SK-N-SH (cell line): ENCODE measurements around the gene CCSER1. TPM values are rescaled to one million over a fixed set of nuclear protein-coding genes. Genes with fewer than 3 reads are reported as not detected.

Experiments
- CTCF ChIA-PET: fragments of 300-600, 350-600 bp; formaldehyde crosslinking; extraction: SDS; loops from one replicate; lab custom pipeline; 2021; lab: Yijun Ruan, JAX
- POLR2A ChIA-PET: fragments of 350-600 bp; sonication (Branson Sonifier 250); formaldehyde crosslinking; extraction: SDS; loops from one replicate; lab custom pipeline; 2020; ENCODE audit warnings: antibody characterized with exemption, inconsistent platforms; lab: Yijun Ruan, JAX
- DNase-seq: peaks from one replicate; pipeline ENCODE4 v3.0.0; 2012
- H2AFZ ChIP-seq: fragments of 200-600 bp; sonication (generic); 2 replicates; pipeline ENCODE4 v1.8.1; 2016; ENCODE audit warnings: antibody characterized with exemption, mild to moderate bottlenecking, low read depth
- H3F3A ChIP-seq: fragments of 200-600 bp; sonication (generic); replicated peaks from 2 replicates; pipeline ENCODE3; 2016; ENCODE audit warnings: antibody characterized with exemption, mild to moderate bottlenecking; ENCODE audit not compliant: insufficient read depth
- H3K27ac ChIP-seq, 2 experiments: fragments of 200-500 bp in 1 of 2; fragments of 200-600 bp in 1 of 2; sonication (Bioruptor generic) in 1 of 2; sonication (generic), shearing (Covaris generic) in 1 of 2; 2 replicates each; pipeline versions ENCODE4 v1.5.1 to v1.6.1; 2014 to 2016; ENCODE audit warnings: low read depth in 2 of 2, inconsistent platforms in 1 of 2, low read length in 1 of 2, mild to moderate bottlenecking in 1 of 2, mixed read lengths in 1 of 2
- H3K27me3 ChIP-seq: fragments of 200-600 bp; sonication (generic), shearing (Covaris generic); 2 replicates; pipeline ENCODE4 v1.6.1; 2016; ENCODE audit warnings: mixed run types; ENCODE audit not compliant: insufficient read depth
- H3K36me3 ChIP-seq, 2 experiments: fragments of 200-500 bp in 1 of 2; fragments of 200-600 bp in 1 of 2; sonication (Bioruptor generic) in 1 of 2; sonication (generic) in 1 of 2; replicated peaks in 1 of 2; 2 replicates each; pipeline versions ENCODE3 to v1.5.1; 2014 to 2016; ENCODE audit warnings: low read length in 1 of 2, mild to moderate bottlenecking in 1 of 2; ENCODE audit not compliant: insufficient read depth in 2 of 2, control insufficient read depth in 1 of 2
- H3K4me1 ChIP-seq, 2 experiments: fragments of 200-500 bp in 1 of 2; fragments of 200-600 bp in 1 of 2; sonication (Bioruptor generic) in 1 of 2; sonication (generic), shearing (Covaris generic) in 1 of 2; 2 replicates each; pipeline versions ENCODE4 v1.5.1 to v1.6.1; 2014 to 2016; ENCODE audit warnings: low read depth in 1 of 2, low read length in 1 of 2, mixed run types in 1 of 2; ENCODE audit not compliant: insufficient read depth in 2 of 2, control insufficient read depth in 1 of 2
- H3K4me2 ChIP-seq: fragments of 200-600 bp; sonication (generic), shearing (Covaris generic); 2 replicates; pipeline ENCODE4 v1.6.1; 2017; ENCODE audit warnings: mixed run types
- H3K4me3 ChIP-seq, 2 experiments: fragments of 200-500 bp in 1 of 2; fragments of 200-600 bp in 1 of 2; sonication (Bioruptor generic) in 1 of 2; sonication (generic), shearing (Covaris generic) in 1 of 2; 2 replicates each; pipeline versions ENCODE4 v1.5.1 to v1.8.1; 2014 to 2016; ENCODE audit warnings: low read depth in 2 of 2, inconsistent platforms in 1 of 2, low read length in 1 of 2, mild to moderate bottlenecking in 1 of 2, mixed read lengths in 1 of 2, moderate library complexity in 1 of 2
- H3K79me2 ChIP-seq: fragments of 200-600 bp; sonication (generic); 2 replicates; pipeline ENCODE4 v1.8.1; 2017; ENCODE audit warnings: mild to moderate bottlenecking; ENCODE audit not compliant: insufficient read depth
- H3K9ac ChIP-seq: fragments of 200-600 bp; sonication (generic); 2 replicates; pipeline ENCODE4 v1.6.1; 2017; ENCODE audit warnings: mixed run types
- H3K9me2 ChIP-seq: fragments of 200-600 bp; sonication (generic); 2 replicates; pipeline ENCODE4 v1.6.1; 2017; ENCODE audit warnings: mixed run types
- H3K9me3 ChIP-seq: fragments of 200-600 bp; sonication (generic); 2 replicates; pipeline ENCODE4 v1.6.1; 2017; ENCODE audit warnings: mixed run types, mild to moderate bottlenecking, moderate library complexity
- H4K20me1 ChIP-seq: fragments of 200-600 bp; sonication (generic); 2 replicates; pipeline ENCODE4 v1.6.1; 2017; ENCODE audit warnings: mild to moderate bottlenecking, mixed run types; ENCODE audit not compliant: insufficient read depth
- CHD2 ChIP-seq: fragments of 150-350 bp; IDR thresholded peaks from 2 replicates; pipeline ENCODE4 v1.6.1; 2018; ENCODE audit warnings: low read length; ENCODE audit not compliant: partially characterized antibody
- CTCF ChIP-seq: fragments of 200-600 bp; sonication (generic); IDR thresholded peaks from 2 replicates; pipeline ENCODE4 v1.6.1; 2017; ENCODE audit warnings: antibody characterized with exemption, mild to moderate bottlenecking, moderate library complexity
- EP300 ChIP-seq, 2 experiments: IDR thresholded peaks; 2 replicates each; pipeline versions ENCODE4 v1.4.0 to v1.6.1; 2012; ENCODE audit warnings: borderline replicate concordance in 1 of 2, low read depth in 1 of 2, low read length in 1 of 2
- FOXJ3 ChIP-seq: sonication (generic); formaldehyde crosslinking; IDR thresholded peaks from 2 replicates; pipeline ENCODE4 v1.5.1; 2020; ENCODE audit warnings: mild to moderate bottlenecking, missing genetic modification reagents
- FOXM1 ChIP-seq: IDR thresholded peaks from 2 replicates; pipeline ENCODE4 v1.4.0; 2012; ENCODE audit warnings: low read depth, mild to moderate bottlenecking
- GABPA ChIP-seq: IDR thresholded peaks from 2 replicates; pipeline ENCODE4 v1.4.0; 2012; ENCODE audit warnings: low read depth, mild to moderate bottlenecking
- GATA2 ChIP-seq: sonication (generic); formaldehyde crosslinking; IDR thresholded peaks from 2 replicates; pipeline ENCODE4 v1.5.0; 2020; ENCODE audit warnings: mild to moderate bottlenecking, missing genetic modification reagents
- JUND ChIP-seq: IDR thresholded peaks from 2 replicates; pipeline ENCODE4 v1.4.0; 2012
- MEF2A ChIP-seq: IDR thresholded peaks from 2 replicates; pipeline ENCODE4 v1.4.0; 2012; ENCODE audit warnings: low read depth, borderline replicate concordance
- NFIC ChIP-seq: IDR thresholded peaks from 2 replicates; pipeline ENCODE4 v1.4.0; 2012; ENCODE audit warnings: borderline replicate concordance
- POLR2AphosphoS5 ChIP-seq: IDR thresholded peaks from 2 replicates; pipeline ENCODE4 v1.6.1; 2012; ENCODE audit warnings: low read depth, low read length
- RXRA ChIP-seq: IDR thresholded peaks from 2 replicates; pipeline ENCODE4 v1.4.0; 2012; ENCODE audit warnings: low read depth, mild to moderate bottlenecking, borderline replicate concordance
- TCF12 ChIP-seq: IDR thresholded peaks from 2 replicates; pipeline ENCODE4 v1.4.0; 2012
- ZBTB33 ChIP-seq: IDR thresholded peaks from 2 replicates; pipeline ENCODE4 v1.4.0; 2012; ENCODE audit warnings: low read depth, borderline replicate concordance
- WGBS: methylation state at CpG from one replicate; pipeline ENCODE4 v1.1.6; 2017; ENCODE audit warnings: low lambda C conversion rate; 5-methylcytosine and 5-hydroxymethylcytosine counted together
- polyA plus RNA-seq, 3 experiments: library from polyadenylated mRNA; depleted of rRNA; stranded (reverse); fragments of >200 nt; gene quantifications; 2 replicates each; pipeline ENCODE4 v1.2.3, GENCODE V29; 2012

CCSER1 gene
- polyA plus RNA-seq, 1 of the 3 experiments (the other 2 are of a cell fraction) = 0.05 TPM

- H3K9me2 ChIP-seq = no peaks in the 10 kb centered on the region
- POLR2A ChIA-PET = no interaction called here
- TF ChIP-seq ZBTB33 = no peak
- no peak for TF ChIP-seq GABPA
- no peak for TF ChIP-seq FOXJ3 (CRISPR knock-in tag)
- TF ChIP-seq, all 33 proteins: peak for 0
- Histone ChIP-seq H3K27me3 (no peaks in the 10 kb centered on the region), H2AFZ (no peak overlapping the region), H3K27ac (no peak overlapping the region), H3K4me3 (no peak overlapping the region), H3K79me2 (no peaks in the 10 kb centered on the region), H3K36me3 (no peaks in the 10 kb centered on the region), H4K20me1 (no peaks in the 10 kb centered on the region), H3K4me2 (no peak overlapping the region), H3F3A (no peaks in the 10 kb centered on the region), H3K9me3 (no peaks in the 10 kb centered on the region), H3K9ac (no peak overlapping the region), H3K4me1 (no peaks in the 10 kb centered on the region)
- no peak for DNase-seq
- 44% methylated on average over 3 of the region's 3 CpGs for WGBS
- CTCF ChIA-PET = interaction anchor here (1.2 kb wide), 1 partner anchor 358 kb away, joined by 3 read pairs; no protein-coding TSS in a partner anchor
Observed at GRCh38 chr4:90227177-90227576, 100.0 kb downstream of the CCSER1 start.

- H4K20me1 ChIP-seq = no peaks in the 10 kb centered on the region
- no peaks in the 10 kb centered on the region for H3K36me3 ChIP-seq
- 0 out of 2 replicates have a peak overlapping the region, but pooled peaks have one; percentile 21 for H3K4me2 ChIP-seq
- peaks cover 0 to 10% of the 10 kb centered on the region in 2 experiments; a peak in 2 of 4 replicates for H3K4me1 ChIP-seq
- no peaks in the 10 kb centered on the region for H3F3A ChIP-seq
- POLR2A ChIA-PET = interaction anchor here (1.7 kb wide), 1 partner anchor 108 kb away, joined by 5 read pairs; the partner anchor contains the start of gene CCSER1
- H3K27ac ChIP-seq = peak overlapping the region in 1 of 2 experiments; percentile 62; a peak in 2 of 4 replicates
- no peak overlapping the region for H2AFZ ChIP-seq
- no peaks in the 10 kb centered on the region for H3K9me2 ChIP-seq
- 4% methylated on average over 8 of the region's 8 CpGs for WGBS
- DNase-seq = peak; percentile 69
- H3K27me3 ChIP-seq = no peaks in the 10 kb centered on the region
- no peaks in the 10 kb centered on the region for H3K9me3 ChIP-seq
- no peak overlapping the region for H3K9ac ChIP-seq
- CTCF ChIA-PET = interaction anchor here (0.9 to 1.2 kb wide), 3 partner anchors 14 to 130 kb away, joined by 3 to 4 read pairs (median 3); no protein-coding TSS in a partner anchor
- TF ChIP-seq FOXM1 = no peak
- peak in 1 of 2 experiments; percentile 67; a peak in 2 of 4 replicates for TF ChIP-seq EP300 (IDR thresholded peaks at IDR 0.05; ENCODE audit: borderline replicate concordance in 1 of 2, low read depth in 1 of 2, low read length in 1 of 2)
- peak; percentile 86 for TF ChIP-seq GATA2 (CRISPR knock-in tag)
- TF ChIP-seq CHD2 = peak; percentile 72
- no peak for TF ChIP-seq POLR2AphosphoS5
- no peak for TF ChIP-seq RXRA
- TF ChIP-seq ZBTB33 = no peak
- TF ChIP-seq NFIC = no peak
- no peak for TF ChIP-seq CTCF
- no peak for TF ChIP-seq JUND
- no peak for TF ChIP-seq TCF12
- no peak for TF ChIP-seq MEF2A
- TF ChIP-seq FOXJ3 (CRISPR knock-in tag) = peak; percentile 54; the same call in 1 of the 2 replicates
- peak overlapping the region in 1 of 2 experiments; percentile 14; a peak in 1 of 4 replicates for H3K4me3 ChIP-seq
- no peaks in the 10 kb centered on the region for H3K79me2 ChIP-seq
Observed at GRCh38 chr4:90234916-90235547, 107.8 kb downstream of the CCSER1 start.
